HG03095 (cell line): ENCODE results near the gene PAK5.

Experiments used
- ATAC-seq: cut with Tn5 transposase; IDR thresholded peaks from one replicate; pipeline ENCODE4 v1.9.1; 2021; ENCODE audit warnings: moderate library complexity; ENCODE audit not compliant: unreplicated experiment

Gene PAK5

GRCh38 chr20:9501473-9501872 lies 337.4 kb downstream of the PAK5 start:
- no peak for ATAC-seq

GRCh38 chr20:9500121-9500520 lies 338.8 kb downstream of the PAK5 start:
- no peak for ATAC-seq

- ATAC-seq, result no peak
Measured at GRCh38 chr20:9499126-9499899, 339.6 kb downstream of the PAK5 start.

GRCh38 chr20:9498322-9498721 lies 340.6 kb downstream of the PAK5 start:
- no peak for ATAC-seq

GRCh38 chr20:9496155-9496554 lies 342.7 kb downstream of the PAK5 start:
- ATAC-seq, result no peak

GRCh38 chr20:9495701-9496100 lies 343.2 kb downstream of the PAK5 start:
- no peak for ATAC-seq

- ATAC-seq, result no peak
Measured at GRCh38 chr20:9493803-9494202, 345.1 kb downstream of the PAK5 start.

GRCh38 chr20:9492067-9492466 lies 346.8 kb downstream of the PAK5 start:
- no peak for ATAC-seq

- ATAC-seq, result no peak
Measured at GRCh38 chr20:9491324-9491723, 347.6 kb downstream of the PAK5 start.

- ATAC-seq, result no peak
Measured at GRCh38 chr20:9490631-9491030, 348.2 kb downstream of the PAK5 start.

- ATAC-seq, result no peak
Measured at GRCh38 chr20:9490161-9490560, 348.7 kb downstream of the PAK5 start.

- no peak for ATAC-seq
Measured at GRCh38 chr20:9488063-9488462, 350.8 kb downstream of the PAK5 start.
